Natural killer cell (primary cell): ENCODE measurements around the gene GULP1. TPM values are rescaled to one million over a fixed set of nuclear protein-coding genes. Genes with fewer than 3 reads are reported as not detected.

ENCODE experiments used
- ATAC-seq, 3 donors: fragments of 150-1000 bp in 2 of 3; fragments of 200-7000 bp in 1 of 3; cut with Tn5 transposase; 1 replicate in 1 of 3; 2 replicates in 2 of 3; pipeline ENCODE4 v1.10.0; 2021; ENCODE audit warnings: mild to moderate bottlenecking in 2 of 3, moderate library complexity in 2 of 3
- DNase-seq, 2 donors: peaks; one replicate each; pipeline versions ENCODE4 v3.0.0 to v3.0.0-alpha.2; 2013 to 2021; ENCODE audit warnings: mixed read lengths in 1 of 2
- H3K27ac ChIP-seq: one replicate; pipeline ENCODE4 v1.5.1; 2013; ENCODE audit warnings: mild to moderate bottlenecking, low read length
- H3K27me3 ChIP-seq: one replicate; pipeline ENCODE4 v1.6.1; 2013; ENCODE audit warnings: low read length; ENCODE audit not compliant: control insufficient read depth, insufficient read depth
- H3K36me3 ChIP-seq: one replicate; pipeline ENCODE4 v1.6.1; 2013; ENCODE audit warnings: low read length; ENCODE audit not compliant: control insufficient read depth, insufficient read depth
- H3K4me1 ChIP-seq: one replicate; pipeline ENCODE4 v1.6.1; 2013; ENCODE audit warnings: low read length; ENCODE audit not compliant: control insufficient read depth, insufficient read depth
- H3K4me3 ChIP-seq: one replicate; pipeline ENCODE4 v1.5.1; 2013; ENCODE audit warnings: low read length
- H3K9me3 ChIP-seq: one replicate; pipeline ENCODE4 v1.6.1; 2013; ENCODE audit warnings: low read length; ENCODE audit not compliant: control insufficient read depth, insufficient read depth
- H3K27ac Mint-ChIP-seq, 2 donors: one replicate each; pipeline ENCODE4 v1.8.0; 2022; ENCODE audit warnings: mild to moderate bottlenecking in 2 of 2, mixed read lengths in 2 of 2, moderate library complexity in 1 of 2
- H3K27me3 Mint-ChIP-seq, 2 donors: one replicate each; pipeline ENCODE4 v1.8.0; 2022; ENCODE audit warnings: low read depth in 2 of 2, mixed read lengths in 2 of 2
- H3K36me3 Mint-ChIP-seq: one replicate; pipeline ENCODE4 v1.8.0; 2022; ENCODE audit warnings: mixed read lengths
- H3K4me1 Mint-ChIP-seq, 2 donors: one replicate each; pipeline ENCODE4 v1.8.0; 2022; ENCODE audit warnings: mixed read lengths in 2 of 2
- H3K4me3 Mint-ChIP-seq: one replicate; pipeline ENCODE4 v1.8.0; 2022; ENCODE audit warnings: mild to moderate bottlenecking, moderate library complexity, mixed read lengths
- H3K9me3 Mint-ChIP-seq, 2 donors: one replicate each; pipeline ENCODE4 v1.8.0; 2022; ENCODE audit warnings: mixed read lengths in 2 of 2
- WGBS: methylation state at CpG from one replicate; pipeline ENCODE4 v1.1.7; 2013; ENCODE audit warnings: missing lambda C conversion rate; ENCODE audit not compliant: insufficient coverage; 5-methylcytosine and 5-hydroxymethylcytosine counted together
- intact Hi-C: fragments of 100-400 bp; cut with micrococcal nuclease; formaldehyde crosslinking; loops from one replicate; pipeline ENCODE4 v1.14.2; 2022
- total RNA-seq, 4 donors: library from RNA; stranded (reverse); fragments of 120-200 nt in 1 of 4; gene quantifications; one replicate each; pipeline versions ENCODE4 v1.2.3 to v1.2.4, GENCODE V29; 2013 to 2022
- TF ChIP-seq, protein P1 (sequence below): fragments of 200-600 bp; IDR thresholded peaks from one replicate; pipeline ENCODE4 v1.8.0; 2022; ENCODE audit warnings: antibody characterized with exemption

GULP1 gene
- total RNA-seq, 3 donors from 2014 or later (not counting 1 experiment from before 2014, with no cell fraction given) = not detected

DNA sequence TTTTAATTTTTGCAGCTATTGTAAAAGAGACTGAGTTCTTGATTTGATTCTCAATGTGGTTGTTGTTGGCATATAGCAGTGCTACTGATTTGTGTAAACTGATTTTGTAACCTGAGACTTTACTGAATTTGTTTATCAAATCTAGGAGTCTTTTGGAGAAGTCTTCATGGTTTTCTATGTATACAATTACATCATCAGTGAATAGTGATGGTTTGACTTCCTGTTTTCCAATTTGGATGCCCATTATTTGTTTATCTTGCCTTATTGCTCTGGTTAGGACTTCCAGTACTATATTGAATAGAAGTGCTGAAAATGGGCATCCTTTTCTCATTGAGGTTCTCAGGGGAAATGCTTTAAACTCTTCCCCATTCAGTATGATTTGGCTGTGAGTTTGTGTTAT lies 99.7 kb downstream of the GULP1 start:
- peaks cover 10% of the 10 kb centered on the region for H3K36me3 Mint-ChIP-seq
- Histone ChIP-seq H3K36me3 (no peaks in the 10 kb centered on the region), H3K9me3 (peaks cover 8% of the 10 kb centered on the region), H3K27me3 (no peaks in the 10 kb centered on the region), H3K4me3 (no peak overlapping the region), H3K4me1 (no peaks in the 10 kb centered on the region), H3K27ac (no peak overlapping the region)
- H3K27me3 Mint-ChIP-seq = no peaks in the 10 kb centered on the region
- intact Hi-C loops = no loop called here
- H3K4me1 Mint-ChIP-seq = no peaks in the 10 kb centered on the region
- no peak for DNase-seq
- H3K9me3 Mint-ChIP-seq = peaks cover 10 to 19% of the 10 kb centered on the region in 2 donors
- TF ChIP-seq, protein P1, sequence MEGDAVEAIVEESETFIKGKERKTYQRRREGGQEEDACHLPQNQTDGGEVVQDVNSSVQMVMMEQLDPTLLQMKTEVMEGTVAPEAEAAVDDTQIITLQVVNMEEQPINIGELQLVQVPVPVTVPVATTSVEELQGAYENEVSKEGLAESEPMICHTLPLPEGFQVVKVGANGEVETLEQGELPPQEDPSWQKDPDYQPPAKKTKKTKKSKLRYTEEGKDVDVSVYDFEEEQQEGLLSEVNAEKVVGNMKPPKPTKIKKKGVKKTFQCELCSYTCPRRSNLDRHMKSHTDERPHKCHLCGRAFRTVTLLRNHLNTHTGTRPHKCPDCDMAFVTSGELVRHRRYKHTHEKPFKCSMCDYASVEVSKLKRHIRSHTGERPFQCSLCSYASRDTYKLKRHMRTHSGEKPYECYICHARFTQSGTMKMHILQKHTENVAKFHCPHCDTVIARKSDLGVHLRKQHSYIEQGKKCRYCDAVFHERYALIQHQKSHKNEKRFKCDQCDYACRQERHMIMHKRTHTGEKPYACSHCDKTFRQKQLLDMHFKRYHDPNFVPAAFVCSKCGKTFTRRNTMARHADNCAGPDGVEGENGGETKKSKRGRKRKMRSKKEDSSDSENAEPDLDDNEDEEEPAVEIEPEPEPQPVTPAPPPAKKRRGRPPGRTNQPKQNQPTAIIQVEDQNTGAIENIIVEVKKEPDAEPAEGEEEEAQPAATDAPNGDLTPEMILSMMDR = no peak
- no peak overlapping the region for H3K4me3 Mint-ChIP-seq
- no peak overlapping the region for H3K27ac Mint-ChIP-seq
- ATAC-seq = no peak

DNA sequence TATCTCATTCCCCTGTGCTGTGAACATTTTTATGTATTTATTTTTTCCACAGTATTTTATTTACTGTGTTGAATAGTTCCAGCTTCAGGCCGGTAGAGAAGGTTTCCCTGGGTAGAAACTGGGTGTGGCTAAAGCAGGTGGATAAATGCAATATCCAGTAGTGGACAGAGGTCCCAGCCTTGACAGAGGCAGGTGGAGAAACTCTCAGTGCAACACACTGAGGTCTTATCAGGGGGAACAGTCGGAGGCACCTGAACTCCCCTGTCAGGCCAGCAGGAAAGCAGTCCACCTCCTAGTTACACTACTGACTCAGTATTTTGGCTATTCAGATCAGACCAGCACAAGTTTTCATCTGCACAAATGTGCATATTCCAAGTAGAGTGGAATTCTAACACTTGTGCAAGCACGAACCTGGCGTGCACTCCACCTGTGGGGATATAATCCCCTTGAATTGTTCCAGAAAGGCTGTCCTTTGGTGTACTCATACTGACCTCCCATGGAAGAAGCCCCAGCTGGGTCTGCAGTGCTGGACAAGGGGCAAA lies 103.3 kb downstream of the GULP1 start:
- 88% methylated on average over 4 of the region's 4 CpGs for WGBS
- H3K4me1 ChIP-seq = no peaks in the 10 kb centered on the region
- Mint-ChIP-seq H3K4me3 (no peak overlapping the region), H3K27ac (no peak overlapping the region), H3K9me3 (peaks cover 2 to 29% of the 10 kb centered on the region in 2 donors), H3K36me3 (peaks cover 10% of the 10 kb centered on the region), H3K27me3 (no peaks in the 10 kb centered on the region), H3K4me1 (no peaks in the 10 kb centered on the region)
- no peak overlapping the region for H3K27ac ChIP-seq
- H3K9me3 ChIP-seq = peaks cover 9% of the 10 kb centered on the region
- TF ChIP-seq, protein P1 = no peak
- intact Hi-C loops = loop anchor here (2.0 kb wide), 1 partner anchor 22 kb away; no protein-coding TSS in a partner anchor
- H3K36me3 ChIP-seq = no peaks in the 10 kb centered on the region
- DNase-seq (no peak), ATAC-seq (no peak)
- H3K4me3 ChIP-seq = no peak overlapping the region
- no peaks in the 10 kb centered on the region for H3K27me3 ChIP-seq

- H3K4me1 Mint-ChIP-seq = no peaks in the 10 kb centered on the region
- H3K9me3 ChIP-seq = peaks cover 9% of the 10 kb centered on the region
- DNase-seq = no peak
- H3K36me3 ChIP-seq = no peaks in the 10 kb centered on the region
- H3K4me1 ChIP-seq = no peaks in the 10 kb centered on the region
- no peak overlapping the region for H3K27ac Mint-ChIP-seq
- peaks cover 8 to 33% of the 10 kb centered on the region in 2 donors for H3K9me3 Mint-ChIP-seq
- H3K36me3 Mint-ChIP-seq = peaks cover 10% of the 10 kb centered on the region
- intact Hi-C loops = loop anchor here (2.0 kb wide), 1 partner anchor 23 kb away; no protein-coding TSS in a partner anchor
- no peak overlapping the region for H3K27ac ChIP-seq
- H3K4me3 ChIP-seq = no peak overlapping the region
- no peaks in the 10 kb centered on the region for H3K27me3 Mint-ChIP-seq
- TF ChIP-seq, protein P1 = no peak
- no peaks in the 10 kb centered on the region for H3K27me3 ChIP-seq
- no peak overlapping the region for H3K4me3 Mint-ChIP-seq
- WGBS = 86% methylated on average over 10 of the region's 10 CpGs
- ATAC-seq = no peak
Measured at GRCh38 chr2:188395903-188396689, 104.4 kb downstream of the GULP1 start.
